Fibroblast of lung (primary cell): ENCODE data around the gene NME2. TPM values are rescaled to one million over a fixed set of nuclear protein-coding genes. Genes with fewer than 3 reads are reported as not detected.

ENCODE experiments used
- DNase-seq, 2 donors: peaks; one replicate each; pipeline versions ENCODE4 v3.0.0 to v3.0.0-alpha.2; 2010; ENCODE audit warnings: low read depth in 2 of 2
- H2AFZ ChIP-seq: 2 replicates; pipeline ENCODE4 v1.5.1; 2012; ENCODE audit warnings: low read length, control low read depth, inconsistent platforms
- H3K27ac ChIP-seq: 2 replicates; pipeline ENCODE4 v1.5.1; 2011; ENCODE audit warnings: low read length, control low read depth; ENCODE audit not compliant: insufficient read depth
- H3K27me3 ChIP-seq: 2 replicates; pipeline ENCODE4 v1.5.1; 2011; ENCODE audit warnings: mild to moderate bottlenecking, low read length; ENCODE audit not compliant: control insufficient read depth, insufficient read depth
- H3K36me3 ChIP-seq: 2 replicates; pipeline ENCODE4 v1.5.1; 2011; ENCODE audit warnings: low read length; ENCODE audit not compliant: control insufficient read depth, insufficient read depth
- H3K4me1 ChIP-seq: 2 replicates; pipeline ENCODE4 v1.5.1; 2011; ENCODE audit warnings: low read length; ENCODE audit not compliant: control insufficient read depth, insufficient read depth; ENCODE audit errors: extremely low read depth
- H3K4me2 ChIP-seq: 2 replicates; pipeline ENCODE4 v1.5.1; 2011; ENCODE audit warnings: low read length, control low read depth; ENCODE audit not compliant: insufficient read depth; ENCODE audit errors: extremely low read depth
- H3K4me3 ChIP-seq, 4 experiments: fragments of 200-600 bp in 1 of 4; sonication (generic) in 1 of 4; replicated peaks in 1 of 4; 2 replicates each; pipeline ENCODE4 v1.5.1; 2011 to 2016; ENCODE audit warnings: low read length in 4 of 4, low read depth in 3 of 4, mild to moderate bottlenecking in 3 of 4, control low read depth in 2 of 4, inconsistent platforms in 1 of 4, mixed read lengths in 1 of 4; ENCODE audit not compliant: insufficient read depth in 1 of 4; ENCODE audit errors: control extremely low read depth in 1 of 4
- H3K79me2 ChIP-seq: 2 replicates; pipeline ENCODE4 v1.5.1; 2012; ENCODE audit warnings: mild to moderate bottlenecking, low read length, inconsistent platforms; ENCODE audit not compliant: control insufficient read depth, insufficient read depth
- H3K9ac ChIP-seq: 2 replicates; pipeline ENCODE4 v1.5.1; 2011; ENCODE audit warnings: mild to moderate bottlenecking, low read length, control low read depth; ENCODE audit not compliant: insufficient read depth
- H3K9me3 ChIP-seq: 2 replicates; pipeline ENCODE4 v1.5.1; 2012; ENCODE audit warnings: low read depth, low read length; ENCODE audit not compliant: control insufficient read depth, insufficient read depth
- H4K20me1 ChIP-seq: 2 replicates; pipeline ENCODE4 v1.5.1; 2011; ENCODE audit warnings: low read length; ENCODE audit not compliant: control insufficient read depth, insufficient read depth; ENCODE audit errors: extremely low read depth
- CTCF ChIP-seq, 2 donors: IDR thresholded peaks in 1 of 2; conservative IDR thresholded peaks in 1 of 2; 1 replicate in 1 of 2; 2 replicates in 1 of 2; pipeline ENCODE4 v1.5.1; 2011 to 2012; ENCODE audit warnings: low read length in 2 of 2, control low read depth in 1 of 2, inconsistent platforms in 1 of 2, low read depth in 1 of 2, mild to moderate bottlenecking in 1 of 2
- EZH2 ChIP-seq: IDR thresholded peaks from 2 replicates; pipeline ENCODE4 v1.5.1; 2012; ENCODE audit warnings: low read length, control low read depth, mild to moderate bottlenecking; ENCODE audit errors: missing control alignments
- polyA minus RNA-seq: library from RNA; depleted of rRNA, polyadenylated mRNA; stranded (reverse); fragments of >200 nt; gene quantifications from 2 replicates; pipeline ENCODE4 v1.2.3, GENCODE V29; 2011; ENCODE audit warnings: low replicate concordance
- polyA plus RNA-seq, 2 donors: library from polyadenylated mRNA; depleted of rRNA in 1 of 2; stranded (reverse) in 1 of 2; unstranded in 1 of 2; fragments of >200 nt; gene quantifications; 2 replicates each; pipeline ENCODE4 v1.2.1, GENCODE V29; 2011 to 2012; ENCODE audit warnings: missing spikeins in 1 of 2
- total RNA-seq: library from RNA; depleted of rRNA; stranded (reverse); fragments of >200 nt; gene quantifications from 2 replicates; pipeline ENCODE4 v1.2.1, GENCODE V29; 2014

Gene NME2
- 686 and 799 TPM in 2 replicates for total RNA-seq
- polyA plus RNA-seq, result 605 and 802 TPM in 2 replicates
- 958 and 1,142 TPM in 2 replicates for polyA plus RNA-seq (2012)
- 153 and 154 TPM in 2 replicates for polyA minus RNA-seq

DNA sequence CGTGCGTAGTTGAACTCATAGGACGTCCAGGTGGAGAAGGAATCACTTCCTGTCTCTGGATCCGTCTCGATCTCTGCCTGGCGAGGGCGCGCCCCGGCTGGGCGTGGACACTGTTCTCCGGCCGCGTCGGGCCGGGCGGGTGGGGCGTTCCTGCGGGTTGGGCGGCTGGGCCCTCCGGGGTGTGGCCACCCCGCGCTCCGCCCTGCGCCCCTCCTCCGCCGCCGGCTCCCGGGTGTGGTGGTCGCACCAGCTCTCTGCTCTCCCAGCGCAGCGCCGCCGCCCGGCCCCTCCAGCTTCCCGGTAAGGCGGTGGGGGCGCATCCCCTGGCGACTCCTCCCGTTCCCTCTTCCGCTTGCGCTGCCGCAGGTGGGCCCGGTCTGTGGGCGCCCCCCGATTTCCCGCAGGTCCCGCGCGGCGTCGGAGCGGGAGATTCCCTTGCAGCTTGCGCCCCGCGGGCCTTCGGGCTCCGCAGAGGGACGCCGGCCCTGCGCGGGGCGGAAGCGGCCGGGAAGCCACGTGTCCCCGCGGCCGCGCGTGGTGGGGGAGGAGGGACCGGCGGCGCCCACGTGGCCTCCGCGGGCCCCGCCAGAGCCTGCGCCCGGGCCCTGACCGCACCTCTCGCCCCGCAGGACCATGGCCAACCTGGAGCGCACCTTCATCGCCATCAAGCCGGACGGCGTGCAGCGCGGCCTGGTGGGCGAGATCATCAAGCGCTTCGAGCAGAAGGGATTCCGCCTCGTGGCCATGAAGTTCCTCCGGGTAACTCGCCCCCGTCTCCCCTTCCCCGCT is at the start of gene NME2:
Gene NME2, plus strand, starts transcription at position 214 of the 789 bp plus-strand sequence. Its CDS starts 420 bp downstream, at position 634.
- Histone ChIP-seq H3K4me3 (peak within 1 kb of the TSS; percentile 85 to 99 (median 93)), H3K4me1 (peaks cover 9% of the 10 kb centered on the region), H2AFZ (peak within 1 kb of the TSS; percentile 96), H3K79me2 (peaks cover 17% of the 10 kb centered on the region), H3K9me3 (no peaks in the 10 kb centered on the region), H3K27ac (peak within 1 kb of the TSS; percentile 95), H3K4me2 (peak within 1 kb of the TSS; percentile 97), H3K27me3 (no peaks in the 10 kb centered on the region), H3K36me3 (peaks cover 20% of the 10 kb centered on the region), H3K9ac (peak within 1 kb of the TSS; percentile 93), H4K20me1 (no peaks in the 10 kb centered on the region)
- peak; percentile 81 for DNase-seq
- no peak for TF ChIP-seq EZH2
- no peak for TF ChIP-seq CTCF (conservative IDR thresholded peaks at IDR 0.05 in 1 of 2, IDR thresholded peaks at IDR 0.05 in 1 of 2; ENCODE audit: low read depth in 1 of 2, low read length in 2 of 2)

DNA sequence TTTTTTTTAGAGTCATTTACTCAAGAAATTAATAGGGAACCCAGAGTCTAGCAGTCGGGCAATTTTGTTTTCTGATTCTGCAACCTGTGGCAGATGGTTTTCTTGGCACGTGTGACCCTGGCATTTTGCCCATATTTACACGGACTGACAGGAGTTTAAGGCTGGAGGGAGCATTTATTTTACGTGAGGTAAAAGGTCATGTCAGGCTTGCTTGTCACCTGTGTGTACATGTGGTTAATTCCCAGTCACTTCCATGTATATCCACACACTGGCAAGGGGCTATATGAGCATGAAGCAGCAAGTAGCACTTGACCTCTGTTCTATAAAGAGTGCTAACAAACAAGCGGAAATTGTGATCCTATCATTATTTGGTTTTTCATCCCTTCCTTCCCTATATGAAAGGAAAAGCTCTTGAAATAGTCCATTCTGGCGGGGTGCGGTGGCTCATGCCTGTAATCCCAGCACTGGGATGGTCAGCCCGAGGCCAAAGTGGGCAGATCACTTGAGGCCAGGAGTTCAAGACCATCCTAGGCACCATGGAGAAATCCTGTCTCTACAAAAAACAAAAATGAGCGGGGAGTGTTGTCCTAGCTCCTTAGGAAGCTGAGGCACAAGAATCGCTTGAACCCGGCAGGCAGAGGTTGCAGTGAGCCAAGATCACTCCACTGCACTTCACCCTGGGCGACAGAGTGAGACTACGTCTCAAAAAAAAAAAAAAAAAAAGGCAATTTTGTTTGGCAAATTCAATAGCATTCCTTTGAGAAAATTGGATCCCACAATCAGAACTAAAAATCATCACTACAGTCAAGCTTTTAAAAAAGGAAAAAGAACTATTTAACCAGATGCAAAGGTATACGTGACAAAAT is 47.6 kb upstream of the NME2 start:
- no peak overlapping the region for H3K27ac ChIP-seq
- H3K27me3 ChIP-seq, result no peaks in the 10 kb centered on the region
- H3K9me3 ChIP-seq, result no peaks in the 10 kb centered on the region
- H3K4me2 ChIP-seq, result peak overlapping the region; percentile 95
- peaks cover 7% of the 10 kb centered on the region for H3K4me1 ChIP-seq
- DNase-seq, result no peak
- H3K79me2 ChIP-seq, result peaks cover 62% of the 10 kb centered on the region
- no peaks in the 10 kb centered on the region for H3K36me3 ChIP-seq
- TF ChIP-seq CTCF (conservative IDR thresholded peaks at IDR 0.05 in 1 of 2, IDR thresholded peaks at IDR 0.05 in 1 of 2; ENCODE audit: low read depth in 1 of 2, low read length in 2 of 2) (no peak), EZH2 (no peak)
- H4K20me1 ChIP-seq, result no peaks in the 10 kb centered on the region
- no peak overlapping the region for H2AFZ ChIP-seq
- peak overlapping the region; percentile 74 to 99 (median 92) for H3K4me3 ChIP-seq
- H3K9ac ChIP-seq, result no peak overlapping the region
